Activated B cell treated with CpG ODN at 0.5 μM for 24 hours (primary cell): ENCODE results near the gene TFDP2. TPM values are rescaled to one million over a fixed set of nuclear protein-coding genes. Genes with fewer than 3 reads are reported as not detected.

ENCODE experiments used
- ATAC-seq: fragments of 200-7000 bp; cut with Tn5 transposase; one replicate; pipeline ENCODE4 v1.10.0; 2021; ENCODE audit warnings: low read depth, mild to moderate bottlenecking, moderate library complexity
- CTCF ChIA-PET: fragments of 350-600 bp; sonication (Branson Sonifier 250); formaldehyde crosslinking; loops from one replicate; lab custom pipeline; 2021; ENCODE audit warnings: antibody characterized with exemption; lab: Charles Lee
- POLR2A ChIA-PET: fragments of 350-600 bp; sonication (Branson Sonifier 250); formaldehyde crosslinking; loops from one replicate; lab custom pipeline; 2021; ENCODE audit warnings: antibody characterized with exemption; lab: Charles Lee
- DNase-seq: peaks from one replicate; pipeline ENCODE4 v3.0.0; 2022
- H3K27ac Mint-ChIP-seq: one replicate; pipeline ENCODE4 v1.8.0; 2020; ENCODE audit warnings: mixed read lengths
- H3K27me3 Mint-ChIP-seq: one replicate; pipeline ENCODE4 v1.8.0; 2021; ENCODE audit warnings: mixed read lengths
- H3K36me3 Mint-ChIP-seq: one replicate; pipeline ENCODE4 v1.8.0; 2021; ENCODE audit warnings: low read depth, mixed read lengths
- H3K4me1 Mint-ChIP-seq: one replicate; pipeline ENCODE4 v1.8.0; 2021; ENCODE audit warnings: mixed read lengths
- H3K4me3 Mint-ChIP-seq: one replicate; pipeline ENCODE4 v1.8.0; 2020; ENCODE audit warnings: mild to moderate bottlenecking, mixed read lengths
- H3K9me3 Mint-ChIP-seq: one replicate; pipeline ENCODE4 v1.8.0; 2020; ENCODE audit warnings: mixed read lengths
- intact Hi-C: fragments of 100-400 bp; cut with micrococcal nuclease; formaldehyde crosslinking; loops from one replicate; pipeline ENCODE4 v1.15.1; 2024
- total RNA-seq: library from RNA; stranded (reverse); gene quantifications from 2 replicates; pipeline ENCODE4 v1.2.3, GENCODE V29; 2022
- TF ChIP-seq, protein P1 (sequence below): fragments of 200-600 bp; IDR thresholded peaks from one replicate; pipeline ENCODE4 v1.8.0; 2022; ENCODE audit warnings: antibody characterized with exemption, mild to moderate bottlenecking

Gene TFDP2
- total RNA-seq, 1 donor from 2014 or later: 23.1 TPM

DNA sequence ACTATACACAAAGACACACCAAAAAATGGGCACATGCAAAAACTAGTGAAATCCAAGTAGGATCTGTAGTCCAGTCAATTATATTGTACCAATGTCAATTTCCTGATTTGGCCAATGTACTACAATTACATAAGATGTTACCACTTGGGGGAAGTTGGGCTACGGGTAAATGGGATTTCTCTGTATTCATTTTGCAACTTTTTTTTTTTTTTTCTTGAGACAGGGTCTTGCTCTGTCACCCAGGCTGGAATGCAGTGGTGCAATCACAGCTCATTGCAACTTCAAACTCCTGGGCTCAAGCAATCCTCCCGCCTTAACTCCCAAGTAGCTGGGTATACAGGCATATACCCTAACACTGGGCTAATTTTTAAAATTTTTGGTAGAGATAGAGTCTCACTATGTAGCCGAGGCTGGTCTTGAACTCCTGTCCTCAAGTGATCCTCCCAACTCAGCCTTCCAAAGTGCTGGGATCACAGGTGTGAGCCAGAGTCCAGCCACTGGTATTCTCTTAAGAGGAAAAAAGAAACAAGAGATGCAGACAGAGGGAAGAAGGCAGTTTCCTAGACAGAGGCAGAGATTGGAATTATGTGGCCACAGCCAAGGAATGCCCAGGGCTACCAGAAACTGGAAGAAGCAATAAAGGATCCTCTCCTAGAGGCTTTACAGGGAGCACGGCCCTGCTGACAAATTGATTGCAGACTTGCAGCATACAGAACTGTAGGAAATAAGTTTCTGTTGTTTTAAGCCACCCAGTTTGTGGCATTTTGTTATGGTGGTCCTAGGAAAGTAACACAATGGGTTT is 33.3 kb downstream of the TFDP2 start:
- TF ChIP-seq, protein P1, sequence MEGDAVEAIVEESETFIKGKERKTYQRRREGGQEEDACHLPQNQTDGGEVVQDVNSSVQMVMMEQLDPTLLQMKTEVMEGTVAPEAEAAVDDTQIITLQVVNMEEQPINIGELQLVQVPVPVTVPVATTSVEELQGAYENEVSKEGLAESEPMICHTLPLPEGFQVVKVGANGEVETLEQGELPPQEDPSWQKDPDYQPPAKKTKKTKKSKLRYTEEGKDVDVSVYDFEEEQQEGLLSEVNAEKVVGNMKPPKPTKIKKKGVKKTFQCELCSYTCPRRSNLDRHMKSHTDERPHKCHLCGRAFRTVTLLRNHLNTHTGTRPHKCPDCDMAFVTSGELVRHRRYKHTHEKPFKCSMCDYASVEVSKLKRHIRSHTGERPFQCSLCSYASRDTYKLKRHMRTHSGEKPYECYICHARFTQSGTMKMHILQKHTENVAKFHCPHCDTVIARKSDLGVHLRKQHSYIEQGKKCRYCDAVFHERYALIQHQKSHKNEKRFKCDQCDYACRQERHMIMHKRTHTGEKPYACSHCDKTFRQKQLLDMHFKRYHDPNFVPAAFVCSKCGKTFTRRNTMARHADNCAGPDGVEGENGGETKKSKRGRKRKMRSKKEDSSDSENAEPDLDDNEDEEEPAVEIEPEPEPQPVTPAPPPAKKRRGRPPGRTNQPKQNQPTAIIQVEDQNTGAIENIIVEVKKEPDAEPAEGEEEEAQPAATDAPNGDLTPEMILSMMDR: no peak
- Mint-ChIP-seq H3K4me1 (no peaks in the 10 kb centered on the region), H3K9me3 (no peaks in the 10 kb centered on the region), H3K27ac (no peak overlapping the region), H3K27me3 (no peaks in the 10 kb centered on the region), H3K36me3 (no peaks in the 10 kb centered on the region), H3K4me3 (no peak overlapping the region)
- DNase-seq: no peak
- POLR2A ChIA-PET: no interaction called here
- intact Hi-C loops: no loop called here
- ATAC-seq: no peak
- CTCF ChIA-PET: no interaction called here

DNA sequence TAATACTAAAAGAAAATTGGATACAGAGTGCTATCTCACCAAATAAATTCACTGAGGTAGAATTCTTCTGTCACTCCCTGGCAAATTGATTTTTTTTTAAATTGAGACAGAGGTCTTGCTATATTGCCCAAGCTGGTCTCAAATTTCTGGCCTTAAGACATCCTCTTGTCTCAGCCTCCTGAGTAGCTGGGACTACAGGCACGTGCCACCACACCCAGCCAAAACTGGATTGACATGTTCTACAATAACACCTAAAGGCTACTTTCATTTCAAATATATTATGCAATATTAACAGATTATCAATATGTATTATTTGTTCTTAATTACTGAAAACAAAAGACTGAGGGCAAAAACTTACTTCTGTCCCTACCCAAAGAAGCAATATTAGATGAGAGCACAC is 36.7 kb downstream of the TFDP2 start:
- POLR2A ChIA-PET: no interaction called here
- CTCF ChIA-PET: no interaction called here
- Mint-ChIP-seq H3K4me1 (peaks cover 7% of the 10 kb centered on the region), H3K27ac (no peak overlapping the region), H3K9me3 (no peaks in the 10 kb centered on the region), H3K4me3 (no peak overlapping the region), H3K27me3 (no peaks in the 10 kb centered on the region), H3K36me3 (no peaks in the 10 kb centered on the region)
- intact Hi-C loops: no loop called here
- DNase-seq: no peak
- no peak for ATAC-seq
- TF ChIP-seq, protein P1: no peak

- Mint-ChIP-seq H3K27ac (no peak overlapping the region), H3K27me3 (no peaks in the 10 kb centered on the region), H3K4me1 (peaks cover 7% of the 10 kb centered on the region), H3K36me3 (no peaks in the 10 kb centered on the region), H3K4me3 (no peak overlapping the region), H3K9me3 (no peaks in the 10 kb centered on the region)
- TF ChIP-seq, protein P1: no peak
- ChIA-PET CTCF (no interaction called here), POLR2A (interaction anchor here (0.6 kb wide), 1 partner anchor 899 kb away, joined by 7 read pairs; no protein-coding TSS in a partner anchor)
- no peak for ATAC-seq
- intact Hi-C loops: no loop called here
- no peak for DNase-seq
These were observed 42.8 kb downstream of the TFDP2 start for GRCh38 chr3:142106548-142106947.

GRCh38 chr3:142105991-142106390 is 43.4 kb downstream of the TFDP2 start:
- ChIA-PET CTCF (no interaction called here), POLR2A (interaction anchor here (0.6 kb wide), 1 partner anchor 81 kb away, joined by 5 read pairs; no protein-coding TSS in a partner anchor)
- ATAC-seq (no peak), DNase-seq (no peak)
- H3K27ac Mint-ChIP-seq: no peak overlapping the region
- intact Hi-C loops: no loop called here
- no peaks in the 10 kb centered on the region for H3K36me3 Mint-ChIP-seq
- no peaks in the 10 kb centered on the region for H3K27me3 Mint-ChIP-seq
- H3K9me3 Mint-ChIP-seq: no peaks in the 10 kb centered on the region
- H3K4me1 Mint-ChIP-seq: peaks cover 7% of the 10 kb centered on the region
- H3K4me3 Mint-ChIP-seq: no peak overlapping the region
- TF ChIP-seq, protein P1: no peak

- no peaks in the 10 kb centered on the region for H3K9me3 Mint-ChIP-seq
- no peaks in the 10 kb centered on the region for H3K27me3 Mint-ChIP-seq
- TF ChIP-seq, protein P1: no peak
- H3K27ac Mint-ChIP-seq: no peak overlapping the region
- DNase-seq (no peak), ATAC-seq (no peak)
- ChIA-PET POLR2A (no interaction called here), CTCF (no interaction called here)
- peaks cover 1% of the 10 kb centered on the region for H3K36me3 Mint-ChIP-seq
- no peak overlapping the region for H3K4me3 Mint-ChIP-seq
- intact Hi-C loops: no loop called here
- peaks cover 7% of the 10 kb centered on the region for H3K4me1 Mint-ChIP-seq
These were observed 44.6 kb downstream of the TFDP2 start for GRCh38 chr3:142104763-142105162.
